ENCODE measurements around the gene RAB31.
"Not testable (repeated sequence)": the region's sequence is repeated elsewhere in the genome, so short reads cannot be mapped to it uniquely, and the experiment has no call there.

Gene RAB31

GRCh38 chr18:9890957-9891356 lies 182.9 kb downstream of the RAB31 start:
- no peak for TF ChIP-seq CTCF (IDR thresholded peaks at IDR 0.05; ENCODE audit: low read depth, low read length)
- H3K4me3 ChIP-seq (ENCODE audit: low read depth, low read length): no peak overlapping the region

GRCh38 chr18:9891515-9891914 lies 183.4 kb downstream of the RAB31 start:
- H3K4me3 ChIP-seq (ENCODE audit: low read depth, low read length): not testable (repeated sequence)

GRCh38 chr18:9894454-9895068 lies 186.5 kb downstream of the RAB31 start:
- H3K4me3 ChIP-seq (ENCODE audit: low read depth, low read length): no peak overlapping the region
- no peak for TF ChIP-seq CTCF (IDR thresholded peaks at IDR 0.05; ENCODE audit: low read depth, low read length)

- no peak overlapping the region for H3K4me3 ChIP-seq (ENCODE audit: low read depth, low read length)
- TF ChIP-seq CTCF (IDR thresholded peaks at IDR 0.05; ENCODE audit: low read depth, low read length): no peak
These were observed 189.0 kb downstream of the RAB31 start for GRCh38 chr18:9897129-9897528.

GRCh38 chr18:9897787-9898291 lies 189.7 kb downstream of the RAB31 start:
- H3K4me3 ChIP-seq (ENCODE audit: low read depth, low read length): not testable (repeated sequence)

- H3K4me3 ChIP-seq (ENCODE audit: low read depth, low read length): no peak overlapping the region
- no peak for TF ChIP-seq CTCF (IDR thresholded peaks at IDR 0.05; ENCODE audit: low read depth, low read length)
These were observed 190.9 kb downstream of the RAB31 start for GRCh38 chr18:9898792-9899549.

- H3K4me3 ChIP-seq (ENCODE audit: low read depth, low read length): not testable (repeated sequence)
These were observed 191.4 kb downstream of the RAB31 start for GRCh38 chr18:9899550-9899930.

- no peak overlapping the region for H3K4me3 ChIP-seq (ENCODE audit: low read depth, low read length)
- no peak for TF ChIP-seq CTCF (IDR thresholded peaks at IDR 0.05; ENCODE audit: low read depth, low read length)
These were observed 192.6 kb downstream of the RAB31 start for GRCh38 chr18:9900699-9901098.

GRCh38 chr18:9901377-9901776 lies 193.3 kb downstream of the RAB31 start:
- TF ChIP-seq CTCF (IDR thresholded peaks at IDR 0.05; ENCODE audit: low read depth, low read length): no peak
- H3K4me3 ChIP-seq (ENCODE audit: low read depth, low read length): no peak overlapping the region

- H3K4me3 ChIP-seq (ENCODE audit: low read depth, low read length): not testable (repeated sequence)
These were observed 194.2 kb downstream of the RAB31 start for GRCh38 chr18:9902264-9902663.

Measured in WI38 (cell line).